Endothelial cell of umbilical vein (primary cell): Measurements from ENCODE around the gene TSPAN9. TPM values are rescaled to one million over a fixed set of nuclear protein-coding genes. Genes with fewer than 3 reads are reported as not detected.

Source experiments
- BruUV-seq: library from RNA; stranded (reverse); fragments of 400-500 nt; replicated peaks from 2 replicates; lab custom pipeline; 2021; lab: Mats Ljungman, UMichigan
- CTCF ChIA-PET: fragments of 300-600, 350-600 bp; sonication (Branson Sonifier 250); formaldehyde crosslinking; loops from one replicate; lab custom pipeline; 2021; ENCODE audit warnings: antibody characterized with exemption, inconsistent platforms; lab: Charles Lee
- POLR2A ChIA-PET: fragments of 300-600, 350-600 bp; sonication (Branson Sonifier 250); formaldehyde crosslinking; loops from one replicate; lab custom pipeline; 2021; ENCODE audit warnings: antibody characterized with exemption, inconsistent platforms; lab: Charles Lee
- DNase-seq: peaks from one replicate; pipeline ENCODE4 v3.0.0-alpha.2; 2011; ENCODE audit warnings: low read depth, low spot score
- FAIRE-seq: peaks from 2 replicates; lab custom pipeline; 2011; peaks lifted over from hg19 to GRCh38; lab: Jason Lieb, UNC
- H2AFZ ChIP-seq: 2 replicates; pipeline ENCODE4 v1.6.0; 2012; ENCODE audit warnings: low read depth, low read length, control low read depth, inconsistent platforms
- H3K27ac ChIP-seq: 2 replicates; pipeline ENCODE4 v1.5.1; 2011; ENCODE audit warnings: low read depth, mild to moderate bottlenecking, control low read depth, low read length, moderate library complexity; ENCODE audit not compliant: insufficient read depth
- H3K27me3 ChIP-seq, 2 experiments: 2 replicates each; pipeline versions ENCODE4 v1.6.0 to v1.6.1; 2011; ENCODE audit warnings: low read length in 2 of 2, mixed read lengths in 1 of 2; ENCODE audit not compliant: control insufficient read depth in 2 of 2, insufficient read depth in 2 of 2
- H3K36me3 ChIP-seq, 2 experiments: 2 replicates in 1 of 2; 3 replicates in 1 of 2; pipeline ENCODE4 v1.5.1; 2011; ENCODE audit warnings: low read length in 2 of 2, mild to moderate bottlenecking in 1 of 2, moderate library complexity in 1 of 2; ENCODE audit not compliant: control insufficient read depth in 2 of 2, insufficient read depth in 2 of 2; ENCODE audit errors: extremely low read depth in 1 of 2
- H3K4me1 ChIP-seq: 3 replicates; pipeline ENCODE4 v1.5.1; 2011; ENCODE audit warnings: mild to moderate bottlenecking, low read length; ENCODE audit not compliant: control insufficient read depth, insufficient read depth; ENCODE audit errors: extremely low read depth
- H3K4me2 ChIP-seq: 2 replicates; pipeline ENCODE4 v1.6.1; 2011; ENCODE audit warnings: low read length, control low read depth, mixed read lengths; ENCODE audit not compliant: insufficient read depth
- H3K4me3 ChIP-seq, 3 experiments: fragments of 200-600 bp in 1 of 3; sonication (generic), shearing (Covaris generic) in 1 of 3; replicated peaks in 1 of 3; 2 replicates each; pipeline ENCODE4 v1.5.1; 2011 to 2016; ENCODE audit warnings: control low read depth in 3 of 3, low read length in 3 of 3, mild to moderate bottlenecking in 2 of 3, inconsistent platforms in 1 of 3, low read depth in 1 of 3, moderate library complexity in 1 of 3; ENCODE audit not compliant: insufficient read depth in 1 of 3
- H3K79me2 ChIP-seq: 2 replicates; pipeline ENCODE4 v1.6.0; 2012; ENCODE audit warnings: low read length, inconsistent platforms; ENCODE audit not compliant: control insufficient read depth, insufficient read depth
- H3K9ac ChIP-seq: replicated peaks from 2 replicates; pipeline ENCODE3; 2011; ENCODE audit warnings: low read length, control low read depth; ENCODE audit not compliant: insufficient read depth; ENCODE audit errors: extremely low read depth
- H3K9me1 ChIP-seq: replicated peaks from 3 replicates; pipeline ENCODE4 v1.6.0; 2011; ENCODE audit warnings: mild to moderate bottlenecking, low read length; ENCODE audit not compliant: control insufficient read depth, insufficient read depth; ENCODE audit errors: extremely low read depth
- H3K9me3 ChIP-seq: replicated peaks from 2 replicates; pipeline ENCODE4 v1.5.1; 2012; ENCODE audit warnings: low read length, inconsistent platforms; ENCODE audit not compliant: control insufficient read depth, insufficient read depth
- H4K20me1 ChIP-seq: replicated peaks from 2 replicates; pipeline ENCODE3; 2011; ENCODE audit warnings: mild to moderate bottlenecking, low read length; ENCODE audit not compliant: control insufficient read depth, insufficient read depth; ENCODE audit errors: extremely low read depth
- CTCF ChIP-seq, 2 donors: IDR thresholded peaks; 1 replicate in 1 of 2; 2 replicates in 1 of 2; pipeline ENCODE4 v1.5.1; 2011; ENCODE audit warnings: low read length in 2 of 2, mild to moderate bottlenecking in 2 of 2, moderate library complexity in 2 of 2, control low read depth in 1 of 2, inconsistent platforms in 1 of 2, low read depth in 1 of 2; ENCODE audit not compliant: insufficient read depth in 1 of 2; ENCODE audit errors: extremely low read depth in 1 of 2
- EZH2 ChIP-seq: IDR thresholded peaks from 2 replicates; pipeline ENCODE4 v1.6.1; 2012; ENCODE audit warnings: borderline replicate concordance, low read depth, mild to moderate bottlenecking, moderate library complexity, low read length, inconsistent platforms; ENCODE audit not compliant: severe bottlenecking
- FOS ChIP-seq: IDR thresholded peaks from 2 replicates; pipeline ENCODE4 v1.6.1; 2011; ENCODE audit warnings: mild to moderate bottlenecking, low read length, moderate library complexity, borderline replicate concordance; ENCODE audit not compliant: insufficient read depth
- GATA2 ChIP-seq: IDR thresholded peaks from 2 replicates; pipeline ENCODE4 v1.7.0; 2011; ENCODE audit warnings: low read depth, mild to moderate bottlenecking, moderate library complexity, mixed read lengths, low read length; ENCODE audit not compliant: insufficient read length, insufficient read depth
- JUN ChIP-seq: IDR thresholded peaks from 2 replicates; pipeline ENCODE4 v1.6.1; 2011; ENCODE audit warnings: borderline replicate concordance, low read depth; ENCODE audit not compliant: insufficient read length, insufficient read depth
- MAX ChIP-seq: IDR thresholded peaks from 2 replicates; pipeline ENCODE4 v1.6.1; 2011; ENCODE audit not compliant: insufficient read depth, insufficient read length
- MYC ChIP-seq: IDR thresholded peaks from one replicate; pipeline ENCODE4 v1.6.1; 2011; ENCODE audit warnings: mild to moderate bottlenecking, low read depth, low read length
- POLR2A ChIP-seq: IDR thresholded peaks from 2 replicates; pipeline ENCODE4 v1.6.1; 2012; ENCODE audit warnings: low read depth, mild to moderate bottlenecking, control low read depth, low read length
- POLR2AphosphoS5 ChIP-seq: IDR thresholded peaks from 2 replicates; pipeline ENCODE4 v1.6.1; 2012; ENCODE audit warnings: low read depth, mild to moderate bottlenecking, control low read depth, low read length, moderate library complexity; ENCODE audit not compliant: insufficient read depth
- dilution Hi-C: fragments of 300-500 bp; cut with MboI; formaldehyde crosslinking; loops from one replicate; pipeline ENCODE4 v1.15.0; 2019; ENCODE audit warnings: low sequenced_read_pairs; ENCODE audit not compliant: extremely low pct_ligation_motif_present
- intact Hi-C: fragments of 100-400 bp; cut with micrococcal nuclease; formaldehyde crosslinking; loops from one replicate; pipeline ENCODE4 v1.10.0; 2022
- polyA plus RNA-seq, 4 experiments: library from polyadenylated mRNA; depleted of rRNA in 3 of 4; stranded (reverse) in 3 of 4; unstranded in 1 of 4; fragments of >200 nt; gene quantifications; 2 replicates each; pipeline versions ENCODE4 v1.2.1 to v1.2.3, GENCODE V29; 2011 to 2012; ENCODE audit warnings: missing spikeins in 1 of 4
- total RNA-seq: library from RNA; stranded (reverse); gene quantifications from 2 replicates; pipeline ENCODE4 v1.2.3, GENCODE V29; 2021

TSPAN9 gene
- total and polyA plus RNA-seq, 2 donors (not counting 3 experiments of a cell fraction or from before 2014, with no cell fraction given) = 43.3 to 66.8 TPM

- Histone ChIP-seq H3K9me3 (no peaks in the 10 kb centered on the region), H3K9me1 (no peaks in the 10 kb centered on the region), H3K9ac (no peak overlapping the region), H3K27ac (no peak overlapping the region), H3K4me3 (no peak overlapping the region), H2AFZ (no peak overlapping the region), H4K20me1 (no peaks in the 10 kb centered on the region), H3K36me3 (peaks cover 0 to 12% of the 10 kb centered on the region in 2 experiments), H3K27me3 (no peaks in the 10 kb centered on the region), H3K4me2 (no peak overlapping the region), H3K79me2 (no peaks in the 10 kb centered on the region), H3K4me1 (peaks cover 10% of the 10 kb centered on the region)
- DNase-seq = no peak
- no TSS peak for BruUV-seq
- POLR2A ChIA-PET = no interaction called here
- CTCF ChIA-PET = interaction anchor here (1.0 to 1.4 kb wide), 2 partner anchors 15 to 20 kb away, joined by 4 to 5 read pairs; no protein-coding TSS in a partner anchor
- TF ChIP-seq FOS = no peak
- TF ChIP-seq JUN = no peak
- TF ChIP-seq CTCF (IDR thresholded peaks at IDR 0.05; ENCODE audit: extremely low read depth in 1 of 2, insufficient read depth in 1 of 2, low read depth in 1 of 2, low read length in 2 of 2) = no peak
- no peak for TF ChIP-seq MYC
- no peak for TF ChIP-seq POLR2A
- TF ChIP-seq MAX = no peak
- no peak for TF ChIP-seq EZH2
- TF ChIP-seq GATA2 = no peak
- TF ChIP-seq POLR2AphosphoS5 = no peak
- intact Hi-C loops (no loop called here), dilution Hi-C loops (no loop called here)
- FAIRE-seq = no peak
These were observed 15.6 kb downstream of the TSPAN9 start for GRCh38 chr12:3092764-3093163.
